Measurements from ENCODE around the gene SKI. TPM values are rescaled to one million over a fixed set of nuclear protein-coding genes. Genes with fewer than 3 reads are reported as not detected.
A peak's percentile ranks its signal among the peaks of the same experiment; 100 is the strongest.

Gene SKI
- total RNA-seq, 1 donor, result 48.9 TPM

- TF ChIP-seq CTCF (IDR thresholded peaks at IDR 0.05; ENCODE audit: extremely low read depth, low read depth, low read length), result no peak
- Histone ChIP-seq H4K20me1 (ENCODE audit: insufficient read depth, low read length) (no peaks in the 10 kb centered on the region), H3K27me3 (ENCODE audit: insufficient read depth, low read length) (peaks cover 5% of the 10 kb centered on the region), H3K9me3 (ENCODE audit: low read depth, low read length) (no peaks in the 10 kb centered on the region), H3K4me3 (ENCODE audit: insufficient read depth, low read length) (peak overlapping the region; percentile 62), H3K27ac (ENCODE audit: low read depth, low read length) (peak overlapping the region; percentile 87), H3K4me2 (ENCODE audit: insufficient read depth, low read length) (peak overlapping the region; percentile 73), H3K4me1 (ENCODE audit: insufficient read depth, low read length) (peaks cover 26% of the 10 kb centered on the region), H3K79me2 (ENCODE audit: insufficient read depth, low read length) (no peaks in the 10 kb centered on the region), H2AFZ (ENCODE audit: low read length) (no peak overlapping the region), H3K36me3 (ENCODE audit: insufficient read depth, low read length) (no peaks in the 10 kb centered on the region)
- DNase-seq (ENCODE audit: insufficient read length, low spot score, missing footprints), result peak; percentile 93
Measured at GRCh38 chr1:2320760-2321667, 92.9 kb downstream of the SKI start.

GRCh38 chr1:2322065-2322571 lies 94.0 kb downstream of the SKI start:
- Histone ChIP-seq H3K4me2 (ENCODE audit: insufficient read depth, low read length) (peak overlapping the region; percentile 73), H3K79me2 (ENCODE audit: insufficient read depth, low read length) (no peaks in the 10 kb centered on the region), H2AFZ (ENCODE audit: low read length) (no peak overlapping the region), H3K27me3 (ENCODE audit: insufficient read depth, low read length) (peaks cover 5% of the 10 kb centered on the region), H4K20me1 (ENCODE audit: insufficient read depth, low read length) (no peaks in the 10 kb centered on the region), H3K36me3 (ENCODE audit: insufficient read depth, low read length) (no peaks in the 10 kb centered on the region), H3K27ac (ENCODE audit: low read depth, low read length) (peak overlapping the region; percentile 87), H3K4me1 (ENCODE audit: insufficient read depth, low read length) (peaks cover 22% of the 10 kb centered on the region), H3K9me3 (ENCODE audit: low read depth, low read length) (no peaks in the 10 kb centered on the region), H3K4me3 (ENCODE audit: insufficient read depth, low read length) (peak overlapping the region; percentile 62)
- no peak for TF ChIP-seq CTCF (IDR thresholded peaks at IDR 0.05; ENCODE audit: extremely low read depth, low read depth, low read length)
- peak; percentile 99 for DNase-seq (ENCODE audit: insufficient read length, low spot score, missing footprints)

GRCh38 chr1:2322581-2323211 lies 94.6 kb downstream of the SKI start:
- TF ChIP-seq CTCF (IDR thresholded peaks at IDR 0.05; ENCODE audit: extremely low read depth, low read depth, low read length), result no peak
- DNase-seq (ENCODE audit: insufficient read length, low spot score, missing footprints), result no peak
- H4K20me1 ChIP-seq (ENCODE audit: insufficient read depth, low read length), result no peaks in the 10 kb centered on the region
- H3K27me3 ChIP-seq (ENCODE audit: insufficient read depth, low read length), result peaks cover 5% of the 10 kb centered on the region
- H3K4me1 ChIP-seq (ENCODE audit: insufficient read depth, low read length), result peaks cover 22% of the 10 kb centered on the region
- no peak overlapping the region for H2AFZ ChIP-seq (ENCODE audit: low read length)
- peak overlapping the region; percentile 73 for H3K4me2 ChIP-seq (ENCODE audit: insufficient read depth, low read length)
- peak overlapping the region; percentile 87 for H3K27ac ChIP-seq (ENCODE audit: low read depth, low read length)
- no peaks in the 10 kb centered on the region for H3K79me2 ChIP-seq (ENCODE audit: insufficient read depth, low read length)
- H3K9me3 ChIP-seq (ENCODE audit: low read depth, low read length), result no peaks in the 10 kb centered on the region
- H3K36me3 ChIP-seq (ENCODE audit: insufficient read depth, low read length), result no peaks in the 10 kb centered on the region
- peak overlapping the region; percentile 62 for H3K4me3 ChIP-seq (ENCODE audit: insufficient read depth, low read length)
